ENCODE measurements around the gene RAB27A.

The RAB27A gene

DNA sequence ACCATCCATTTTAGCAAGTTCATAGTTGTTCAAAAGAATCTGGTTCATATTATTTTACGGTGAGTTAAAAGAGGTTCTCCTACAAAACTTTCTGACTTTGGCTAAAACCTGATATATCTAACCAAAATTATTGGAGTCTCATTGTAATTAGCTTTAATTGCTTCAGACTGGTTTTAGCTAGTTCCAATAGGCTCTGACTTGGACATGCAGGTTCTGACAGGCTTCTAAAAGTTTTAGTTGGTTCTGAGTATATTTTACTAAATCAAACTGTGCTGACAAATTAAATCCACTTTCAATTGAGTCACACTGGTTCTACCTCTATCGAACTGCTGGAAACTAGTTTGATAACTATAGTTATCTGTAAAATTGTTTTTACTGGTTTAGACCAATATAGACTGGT lies 50.7 kb downstream of the RAB27A start:
- in situ Hi-C loops (cut with HindIII; ENCODE audit: low sequenced_read_pairs): no loop called here
- TF ChIP-seq, protein P1, sequence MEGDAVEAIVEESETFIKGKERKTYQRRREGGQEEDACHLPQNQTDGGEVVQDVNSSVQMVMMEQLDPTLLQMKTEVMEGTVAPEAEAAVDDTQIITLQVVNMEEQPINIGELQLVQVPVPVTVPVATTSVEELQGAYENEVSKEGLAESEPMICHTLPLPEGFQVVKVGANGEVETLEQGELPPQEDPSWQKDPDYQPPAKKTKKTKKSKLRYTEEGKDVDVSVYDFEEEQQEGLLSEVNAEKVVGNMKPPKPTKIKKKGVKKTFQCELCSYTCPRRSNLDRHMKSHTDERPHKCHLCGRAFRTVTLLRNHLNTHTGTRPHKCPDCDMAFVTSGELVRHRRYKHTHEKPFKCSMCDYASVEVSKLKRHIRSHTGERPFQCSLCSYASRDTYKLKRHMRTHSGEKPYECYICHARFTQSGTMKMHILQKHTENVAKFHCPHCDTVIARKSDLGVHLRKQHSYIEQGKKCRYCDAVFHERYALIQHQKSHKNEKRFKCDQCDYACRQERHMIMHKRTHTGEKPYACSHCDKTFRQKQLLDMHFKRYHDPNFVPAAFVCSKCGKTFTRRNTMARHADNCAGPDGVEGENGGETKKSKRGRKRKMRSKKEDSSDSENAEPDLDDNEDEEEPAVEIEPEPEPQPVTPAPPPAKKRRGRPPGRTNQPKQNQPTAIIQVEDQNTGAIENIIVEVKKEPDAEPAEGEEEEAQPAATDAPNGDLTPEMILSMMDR (IDR thresholded peaks at IDR 0.05; ENCODE audit: low read depth, low read length, missing control alignments): no peak
- H3K4me3 ChIP-seq (ENCODE audit: low read depth, low read length): no peak overlapping the region
- no peak for DNase-seq (ENCODE audit: low read depth)

GRCh38 chr15:55237219-55238130 lies 52.1 kb downstream of the RAB27A start:
- TF ChIP-seq, protein P1 (IDR thresholded peaks at IDR 0.05; ENCODE audit: low read depth, low read length, missing control alignments): no peak
- DNase-seq (ENCODE audit: low read depth): no peak
- in situ Hi-C loops (cut with HindIII; ENCODE audit: low sequenced_read_pairs): no loop called here
- H3K4me3 ChIP-seq (ENCODE audit: low read depth, low read length): no peak overlapping the region

GRCh38 chr15:55235546-55236036 lies 54.0 kb downstream of the RAB27A start:
- H3K4me3 ChIP-seq (ENCODE audit: low read depth, low read length): no peak overlapping the region
- TF ChIP-seq, protein P1 (IDR thresholded peaks at IDR 0.05; ENCODE audit: low read depth, low read length, missing control alignments): no peak
- in situ Hi-C loops (cut with HindIII; ENCODE audit: low sequenced_read_pairs): no loop called here
- no peak for DNase-seq (ENCODE audit: low read depth)

DNA sequence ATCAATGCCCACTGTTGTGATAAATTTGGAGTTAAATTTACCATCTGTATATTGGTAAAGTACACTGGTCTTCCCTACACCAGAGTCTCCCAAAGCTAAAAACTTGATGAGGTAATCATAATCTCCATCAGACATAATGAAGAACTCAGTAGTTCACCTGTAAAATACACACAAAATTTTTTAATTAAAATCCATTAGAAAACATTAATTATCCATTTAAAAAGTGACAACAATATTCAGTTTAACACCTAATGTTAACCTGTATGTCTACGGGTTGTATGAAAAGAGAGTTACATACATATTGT lies 54.9 kb downstream of the RAB27A start:
- TF ChIP-seq, protein P1 (IDR thresholded peaks at IDR 0.05; ENCODE audit: low read depth, low read length, missing control alignments): no peak
- no peak for DNase-seq (ENCODE audit: low read depth)
- H3K4me3 ChIP-seq (ENCODE audit: low read depth, low read length): no peak overlapping the region
- in situ Hi-C loops (cut with HindIII; ENCODE audit: low sequenced_read_pairs): no loop called here

GRCh38 chr15:55234104-55234799 lies 55.4 kb downstream of the RAB27A start:
- H3K4me3 ChIP-seq (ENCODE audit: low read depth, low read length): no peak overlapping the region
- in situ Hi-C loops (cut with HindIII; ENCODE audit: low sequenced_read_pairs): no loop called here
- TF ChIP-seq, protein P1 (IDR thresholded peaks at IDR 0.05; ENCODE audit: low read depth, low read length, missing control alignments): no peak
- no peak for DNase-seq (ENCODE audit: low read depth)

DNA sequence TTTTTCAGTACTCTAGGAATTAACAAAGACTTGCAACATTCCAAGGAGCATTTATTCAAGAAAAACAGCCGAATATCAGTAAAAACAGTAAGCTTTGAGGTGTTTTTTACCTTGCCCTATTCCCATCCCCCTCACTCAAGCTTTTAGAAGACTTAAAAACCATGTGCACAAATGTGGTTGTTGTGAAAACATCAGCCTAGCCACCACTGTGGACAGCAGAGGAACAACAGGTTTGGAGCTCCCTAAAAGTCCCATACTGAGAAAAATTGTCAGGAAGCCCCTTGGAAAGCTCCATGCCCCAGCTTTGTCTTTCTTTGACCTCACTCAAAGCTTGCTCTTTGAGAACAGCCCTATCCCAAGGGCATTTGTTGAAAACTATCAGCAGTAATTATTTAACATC lies 58.2 kb downstream of the RAB27A start:
- in situ Hi-C loops (cut with HindIII; ENCODE audit: low sequenced_read_pairs): no loop called here
- TF ChIP-seq, protein P1 (IDR thresholded peaks at IDR 0.05; ENCODE audit: low read depth, low read length, missing control alignments): no peak
- no peak overlapping the region for H3K4me3 ChIP-seq (ENCODE audit: low read depth, low read length)
- DNase-seq (ENCODE audit: low read depth): no peak

All from astrocyte of the cerebellum (primary cell).